Mammary epithelial cell (primary cell): Measurements from ENCODE around the gene WDR18.

ENCODE experiments used
- CTCF ChIP-seq, 2 donors: IDR thresholded peaks in 1 of 2; conservative IDR thresholded peaks in 1 of 2; 2 replicates each; pipeline ENCODE4 v1.5.1; 2011 to 2012; ENCODE audit warnings: inconsistent platforms in 2 of 2, low read length in 2 of 2, mild to moderate bottlenecking in 2 of 2, control low read depth in 1 of 2, low read depth in 1 of 2; ENCODE audit not compliant: insufficient read depth in 1 of 2; ENCODE audit errors: extremely low read depth in 1 of 2
- EZH2 ChIP-seq: IDR thresholded peaks from 2 replicates; pipeline ENCODE4 v1.6.1; 2012; ENCODE audit warnings: low read length, inconsistent platforms, borderline replicate concordance

- TF ChIP-seq CTCF (conservative IDR thresholded peaks at IDR 0.05 in 1 of 2, IDR thresholded peaks at IDR 0.05 in 1 of 2; ENCODE audit: extremely low read depth in 1 of 2, insufficient read depth in 1 of 2, low read depth in 1 of 2, low read length in 2 of 2) = no peak
- no peak for TF ChIP-seq EZH2
Observed at GRCh38 chr19:1007399-1008251, 23.5 kb downstream of the WDR18 start.
